Bone marrow (tissue), 2 donors: Measurements from ENCODE around the gene FCHO2.

Experiments used
- DNase-seq, 2 donors: peaks; one replicate each; lab custom pipeline; 2025; lab: John Stamatoyannopoulos, UW

FCHO2 gene

GRCh38 chr5:73137563-73138530, 182.0 kb downstream of the FCHO2 start:
- no peak for DNase-seq

- no peak for DNase-seq
Observed at GRCh38 chr5:73139485-73139884, 183.6 kb downstream of the FCHO2 start.
